HG02970 (cell line): ENCODE results near the gene SPATA31A3.
"Not testable (repeated sequence)": the region's sequence is repeated elsewhere in the genome, so short reads cannot be mapped to it uniquely, and the experiment has no call there.

ENCODE experiments used
- ATAC-seq: cut with Tn5 transposase; IDR thresholded peaks from one replicate; pipeline ENCODE4 v1.9.1; 2021; ENCODE audit warnings: mild to moderate bottlenecking, moderate library complexity, moderate number of reproducible peaks; ENCODE audit not compliant: unreplicated experiment, low FRiP score

Gene SPATA31A3

GRCh38 chr9:66992450-66992849 is at the start of gene SPATA31A3:
TSS of gene SPATA31A3 (minus strand) at chr9:66992550. CDS start at chr9:66992521, 29 bp downstream.
- not testable (repeated sequence) for ATAC-seq

GRCh38 chr9:66952576-66952975 is 39.8 kb downstream of the SPATA31A3 start:
- ATAC-seq: not testable (repeated sequence)

- not testable (repeated sequence) for ATAC-seq
Observed at GRCh38 chr9:66942400-66943155, 49.8 kb downstream of the SPATA31A3 start.

GRCh38 chr9:66939878-66940830 is 52.2 kb downstream of the SPATA31A3 start:
- not testable (repeated sequence) for ATAC-seq

GRCh38 chr9:66938322-66938721 is 54.0 kb downstream of the SPATA31A3 start:
- ATAC-seq: not testable (repeated sequence)

- ATAC-seq: not testable (repeated sequence)
Observed at GRCh38 chr9:66937662-66938061, 54.7 kb downstream of the SPATA31A3 start.
